ENCODE data around the gene ZFYVE1.
"Not testable (repeated sequence)": the region's sequence is repeated elsewhere in the genome, so short reads cannot be mapped to it uniquely, and the experiment has no call there.

ZFYVE1 gene

DNA sequence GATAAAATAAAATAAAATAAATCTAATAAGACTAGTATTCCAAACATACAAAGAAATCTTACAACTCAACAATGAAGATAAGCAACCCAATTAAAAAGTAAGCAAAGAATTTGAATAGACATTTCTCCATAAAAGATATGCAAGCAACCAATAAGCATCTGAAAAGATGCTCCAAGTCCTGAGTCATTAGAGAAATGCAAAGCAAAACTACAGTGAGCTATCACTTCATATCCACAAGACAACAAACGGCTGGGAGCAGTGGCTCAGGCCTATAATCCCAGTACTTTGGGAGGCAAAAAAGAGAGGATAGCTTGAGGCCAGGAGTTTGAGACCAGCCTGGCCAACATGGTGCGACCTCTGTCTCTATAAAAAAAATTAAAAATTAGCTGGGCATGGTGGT lies 26.8 kb downstream of the ZFYVE1 start:
- no peak for DNase-seq (ENCODE audit: low spot score)

DNA sequence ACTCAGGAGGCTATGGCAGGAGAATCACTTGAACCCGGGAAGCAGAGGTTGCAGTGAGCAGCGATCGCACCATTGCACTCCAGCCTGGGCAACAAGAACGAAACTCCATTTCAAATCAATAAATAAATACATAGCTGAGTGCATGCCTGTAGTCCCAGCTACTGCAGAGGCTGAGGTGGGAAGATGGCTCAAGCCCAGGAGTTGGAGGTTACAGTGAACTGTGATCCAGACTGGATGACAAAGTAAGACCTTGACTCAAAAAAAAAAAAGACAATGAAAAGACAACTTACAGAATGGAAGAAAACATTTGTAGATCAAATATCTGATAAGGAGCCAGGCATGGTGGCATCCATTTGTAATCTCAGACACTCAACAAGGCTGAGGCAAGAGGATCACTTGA lies 27.6 kb downstream of the ZFYVE1 start:
- DNase-seq (ENCODE audit: low spot score): no peak

DNA sequence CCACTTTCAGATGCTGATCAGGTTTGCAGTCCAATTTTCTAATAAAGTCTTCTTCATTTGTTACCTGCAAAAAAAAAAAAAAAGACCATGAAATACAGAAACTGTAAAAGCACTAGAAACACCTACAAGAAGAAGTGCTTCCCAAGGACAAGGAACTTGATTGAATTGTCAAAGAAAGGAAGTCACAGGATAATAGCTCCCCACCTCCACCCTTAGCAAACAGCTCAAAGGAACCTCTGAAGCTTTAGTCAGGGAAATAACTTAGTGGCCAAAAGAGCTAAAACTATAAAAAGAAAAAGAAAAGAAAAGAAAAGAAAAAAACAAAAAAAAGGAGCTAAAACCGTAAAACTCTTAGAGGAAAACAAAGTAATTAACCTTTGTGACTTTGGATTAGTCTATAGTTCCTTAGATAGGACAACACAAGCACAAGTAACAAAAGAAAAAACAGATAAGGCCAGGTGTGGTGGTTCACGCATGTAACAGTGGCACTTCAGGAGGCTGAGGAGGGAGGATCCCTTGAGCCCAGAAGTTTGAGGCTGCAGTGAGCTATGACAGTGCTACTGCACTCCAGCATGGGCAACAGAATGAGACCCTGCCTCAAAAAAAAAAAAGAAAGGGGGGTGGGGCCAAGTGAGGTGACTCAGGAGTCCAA lies 28.5 kb downstream of the ZFYVE1 start:
- no peak for DNase-seq (ENCODE audit: low spot score)

GRCh38 chr14:72996916-72997315 lies 30.0 kb downstream of the ZFYVE1 start:
- no peak for DNase-seq (ENCODE audit: low spot score)

DNA sequence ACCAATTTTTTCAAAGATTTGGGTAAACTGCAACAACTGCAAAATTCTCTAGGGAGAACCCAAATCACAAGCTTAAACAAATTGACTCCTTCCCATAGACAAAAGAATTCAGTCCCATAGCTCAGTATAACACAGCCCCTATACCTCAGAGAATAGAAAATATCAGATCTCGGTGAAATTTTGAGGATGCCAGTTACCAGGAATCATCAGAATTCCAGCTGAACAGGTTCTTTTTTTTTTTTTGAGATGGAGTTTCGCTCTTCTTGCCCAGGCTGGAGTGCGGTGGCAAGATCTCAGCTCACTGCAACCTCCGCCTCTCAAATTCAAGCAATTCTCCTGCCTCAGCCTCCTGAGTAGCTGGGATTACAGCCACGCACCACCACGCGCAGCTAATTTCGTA lies 36.7 kb downstream of the ZFYVE1 start:
- no peak for DNase-seq (ENCODE audit: low spot score)

DNA sequence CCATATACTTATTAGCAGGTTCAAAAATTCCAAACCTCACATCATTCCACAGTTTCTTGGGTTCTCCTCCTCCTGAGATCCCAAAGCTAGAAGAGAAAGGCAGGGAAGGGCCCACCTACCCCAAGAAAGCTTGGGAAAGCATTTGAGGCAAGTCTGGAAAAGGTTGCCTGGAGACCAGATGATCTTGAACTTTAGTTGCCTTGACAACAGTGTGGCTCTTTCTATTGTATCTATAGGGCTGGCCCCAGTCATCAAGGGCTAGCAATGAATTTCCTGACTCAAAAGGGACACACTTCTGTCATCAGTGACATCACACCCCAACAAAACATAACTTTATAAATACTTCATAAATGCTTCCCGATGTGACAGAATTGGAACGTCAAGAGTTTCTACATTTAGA lies 40.0 kb downstream of the ZFYVE1 start:
- DNase-seq (ENCODE audit: low spot score): no peak

DNA sequence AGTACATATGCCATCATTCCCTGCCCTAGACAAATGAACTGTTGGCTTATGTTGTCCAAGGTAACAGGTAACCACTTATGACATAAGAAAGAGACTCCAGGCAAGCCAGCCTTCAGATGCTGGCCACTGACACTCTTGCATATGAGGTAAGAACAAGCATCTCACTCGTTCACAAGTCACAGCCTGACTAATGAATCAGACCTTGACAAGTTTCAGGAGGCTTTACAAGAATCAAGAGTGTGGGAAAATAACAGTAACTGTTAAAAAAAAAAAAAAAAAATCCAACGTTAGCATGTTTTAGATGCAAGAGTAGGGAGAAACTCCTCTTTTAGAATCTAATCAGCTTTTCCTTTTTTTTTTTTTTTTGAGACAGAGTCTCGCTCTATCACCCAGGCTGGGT lies 40.7 kb downstream of the ZFYVE1 start:
- DNase-seq (ENCODE audit: low spot score): no peak

DNA sequence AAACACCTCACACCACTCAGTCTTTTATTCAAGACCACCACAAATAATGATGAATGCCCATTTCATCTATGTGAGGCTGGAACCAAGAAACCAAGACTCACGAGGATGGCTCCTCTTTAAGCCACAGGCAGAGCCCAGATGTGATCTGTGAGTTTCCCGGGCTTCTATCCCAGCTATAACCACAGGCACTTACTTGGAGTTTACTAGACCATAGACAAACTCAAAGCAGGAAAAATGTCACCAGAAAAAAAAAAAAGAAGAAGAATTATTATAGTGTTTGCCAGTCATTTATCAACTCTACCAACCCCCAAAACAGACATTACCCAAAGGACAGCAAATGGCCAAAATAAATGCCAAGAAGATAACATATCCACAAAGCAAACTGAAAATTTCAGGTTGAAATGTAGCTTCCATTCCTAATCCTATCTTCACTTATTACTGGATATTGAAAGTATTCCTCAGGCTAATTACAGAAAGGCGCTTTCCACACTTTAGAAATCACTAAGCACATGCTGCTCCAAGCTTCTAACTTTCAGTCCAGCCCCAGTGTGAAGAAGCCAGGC lies 44.7 kb downstream of the ZFYVE1 start:
- no peak for DNase-seq (ENCODE audit: low spot score)

- no peak for DNase-seq (ENCODE audit: low spot score)
Measured at GRCh38 chr14:72980863-72981262, 46.0 kb downstream of the ZFYVE1 start.

DNA sequence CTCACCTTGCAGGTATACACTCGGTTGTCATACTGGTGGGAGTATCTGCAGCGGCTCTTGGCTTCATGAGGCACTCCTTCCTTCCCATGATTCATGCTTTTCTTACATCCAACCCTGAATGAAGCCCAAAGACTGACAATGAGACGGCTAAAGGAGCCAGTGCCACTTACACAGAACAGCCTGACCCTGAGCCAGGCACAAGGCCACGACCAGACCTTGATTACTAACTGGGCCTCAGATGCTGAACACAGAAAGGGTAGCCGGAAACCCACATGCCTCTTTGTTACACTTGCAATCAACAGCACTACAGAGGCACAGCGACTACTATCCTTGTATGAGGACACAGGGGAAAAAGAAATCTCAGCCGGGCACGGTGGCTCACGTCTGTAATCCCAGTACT lies 48.0 kb downstream of the ZFYVE1 start:
- no peak for DNase-seq (ENCODE audit: low spot score)

GRCh38 chr14:72975770-72976169 lies 51.1 kb downstream of the ZFYVE1 start:
- no peak for DNase-seq (ENCODE audit: low spot score)

DNA sequence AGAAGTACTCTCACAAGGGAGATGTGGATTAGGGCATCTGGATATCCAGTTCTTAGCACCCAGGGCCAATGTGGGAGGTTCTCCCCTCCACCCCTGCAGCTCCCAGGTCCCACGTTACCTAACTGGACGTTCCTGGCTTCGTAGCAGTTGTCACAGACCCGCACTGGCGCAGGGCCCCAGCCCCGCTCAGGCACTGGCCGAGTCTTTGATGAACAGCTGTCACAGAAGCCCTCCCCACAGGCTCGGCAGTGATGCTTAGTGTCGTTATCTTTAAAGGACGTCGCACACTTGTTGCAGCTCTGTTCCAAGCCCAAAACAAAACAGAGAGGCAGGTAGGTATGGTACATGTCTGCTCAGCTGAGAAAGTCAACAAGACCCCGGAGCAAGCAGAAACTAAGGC lies 52.2 kb downstream of the ZFYVE1 start:
- DNase-seq (ENCODE audit: low spot score): no peak

DNA sequence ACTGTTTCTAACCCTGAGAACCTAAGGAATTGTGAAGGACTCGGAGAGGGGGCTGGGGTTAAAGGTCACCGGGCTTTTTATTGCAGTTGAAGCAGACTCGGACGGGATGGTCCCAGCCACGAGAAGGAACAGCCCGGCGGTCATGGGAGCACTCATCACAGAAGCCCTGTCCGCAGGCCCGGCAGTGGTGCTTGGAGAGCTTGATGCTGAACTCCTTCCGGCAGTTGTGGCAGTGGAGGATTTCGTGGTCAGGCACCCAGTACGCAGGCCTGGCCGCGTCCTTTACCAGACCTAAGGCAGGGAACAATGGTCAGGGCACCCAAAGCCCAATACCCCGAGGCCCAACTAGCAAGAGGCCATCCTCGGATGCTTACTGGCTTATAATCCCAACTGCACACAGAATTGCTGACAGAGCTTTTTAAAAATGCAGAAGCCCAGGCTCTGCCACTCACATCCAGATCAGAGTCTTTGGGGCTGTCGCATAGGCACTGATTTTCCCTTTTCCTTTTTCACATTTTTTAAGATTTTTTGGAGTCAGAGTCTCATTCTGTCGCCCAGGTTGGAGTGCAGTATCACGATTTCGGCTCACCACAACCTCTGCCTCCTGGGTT lies 56.0 kb downstream of the ZFYVE1 start:
- DNase-seq (ENCODE audit: low spot score): no peak

DNA sequence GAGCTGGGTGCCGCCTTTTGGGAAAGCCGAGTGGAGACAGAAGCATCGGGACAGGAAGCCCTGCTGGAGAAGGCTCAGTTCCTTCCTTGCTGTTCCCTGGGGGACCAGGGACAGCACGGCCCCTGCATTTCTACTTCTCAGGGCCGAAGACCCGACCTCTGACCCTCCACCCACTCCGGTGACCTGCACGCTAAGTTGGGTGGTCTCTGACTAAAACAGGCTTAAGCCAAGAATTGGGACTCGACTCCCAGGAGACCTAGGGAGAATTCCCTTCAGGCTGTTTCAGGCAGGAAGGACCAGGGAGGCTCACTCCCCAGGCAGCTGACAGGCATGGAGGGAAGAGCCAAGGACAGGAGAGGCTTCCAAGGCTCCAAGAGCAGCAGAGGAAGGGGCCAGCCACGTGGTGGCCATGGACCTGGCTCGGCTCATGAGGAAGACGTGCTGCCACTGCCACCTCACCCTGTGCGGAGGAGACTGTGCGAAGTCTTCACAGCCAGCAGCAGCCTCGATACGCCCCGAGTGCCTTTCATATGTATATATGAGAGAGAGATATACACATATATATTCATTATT lies 56.8 kb downstream of the ZFYVE1 start:
- DNase-seq (ENCODE audit: low spot score): no peak

GRCh38 chr14:72968316-72968715 lies 58.6 kb downstream of the ZFYVE1 start:
- DNase-seq (ENCODE audit: low spot score): no peak

DNA sequence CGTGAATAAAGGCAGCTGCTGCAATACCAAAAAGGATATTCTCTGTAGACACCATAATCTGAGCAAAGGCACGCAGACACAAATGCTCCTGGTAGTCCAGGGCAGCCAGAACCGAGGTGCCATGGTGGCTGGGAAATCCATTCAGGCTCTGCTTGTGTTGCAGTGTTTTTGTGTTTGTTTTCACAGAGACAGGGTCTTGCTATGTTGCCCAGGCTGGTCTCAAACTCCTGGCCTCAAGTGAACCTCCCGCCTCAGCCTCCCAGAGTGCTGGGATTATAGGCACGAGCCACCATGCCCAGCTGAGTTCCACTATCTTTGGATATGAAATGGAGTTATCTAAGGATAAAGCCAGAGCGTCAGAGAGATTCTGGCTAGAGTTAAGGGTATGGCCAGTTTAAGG lies 60.9 kb downstream of the ZFYVE1 start:
- DNase-seq (ENCODE audit: low spot score): no peak

- DNase-seq (ENCODE audit: low spot score): no peak
Measured at GRCh38 chr14:72965249-72965648, 61.7 kb downstream of the ZFYVE1 start.

DNA sequence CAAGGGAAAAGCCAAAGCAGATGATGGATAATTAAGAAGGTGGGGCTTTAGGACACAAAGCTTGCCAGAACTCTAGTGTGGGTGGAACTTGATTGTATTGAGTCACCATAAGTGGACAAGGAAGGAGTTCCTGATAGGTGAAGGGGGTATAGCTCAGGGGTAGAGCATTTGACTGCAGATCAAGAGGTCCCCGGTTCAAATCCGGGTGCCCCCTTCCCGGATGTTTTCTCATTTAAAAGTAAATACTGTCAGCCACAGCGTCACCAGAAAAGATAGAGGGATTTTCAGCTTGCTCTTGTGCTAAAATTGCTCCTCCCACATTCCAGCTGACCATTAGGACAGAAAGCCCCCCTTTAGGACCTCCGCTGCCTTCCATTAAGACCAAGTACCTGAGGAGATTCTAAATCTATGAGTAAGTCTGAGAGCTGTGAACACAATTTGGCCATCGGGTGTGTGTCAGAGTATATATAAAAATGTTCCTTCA lies 64.0 kb downstream of the ZFYVE1 start:
- DNase-seq (ENCODE audit: low spot score): no peak

- DNase-seq (ENCODE audit: low spot score): not testable (repeated sequence)
Measured at GRCh38 chr14:72962336-72962754, 64.6 kb downstream of the ZFYVE1 start.

DNA sequence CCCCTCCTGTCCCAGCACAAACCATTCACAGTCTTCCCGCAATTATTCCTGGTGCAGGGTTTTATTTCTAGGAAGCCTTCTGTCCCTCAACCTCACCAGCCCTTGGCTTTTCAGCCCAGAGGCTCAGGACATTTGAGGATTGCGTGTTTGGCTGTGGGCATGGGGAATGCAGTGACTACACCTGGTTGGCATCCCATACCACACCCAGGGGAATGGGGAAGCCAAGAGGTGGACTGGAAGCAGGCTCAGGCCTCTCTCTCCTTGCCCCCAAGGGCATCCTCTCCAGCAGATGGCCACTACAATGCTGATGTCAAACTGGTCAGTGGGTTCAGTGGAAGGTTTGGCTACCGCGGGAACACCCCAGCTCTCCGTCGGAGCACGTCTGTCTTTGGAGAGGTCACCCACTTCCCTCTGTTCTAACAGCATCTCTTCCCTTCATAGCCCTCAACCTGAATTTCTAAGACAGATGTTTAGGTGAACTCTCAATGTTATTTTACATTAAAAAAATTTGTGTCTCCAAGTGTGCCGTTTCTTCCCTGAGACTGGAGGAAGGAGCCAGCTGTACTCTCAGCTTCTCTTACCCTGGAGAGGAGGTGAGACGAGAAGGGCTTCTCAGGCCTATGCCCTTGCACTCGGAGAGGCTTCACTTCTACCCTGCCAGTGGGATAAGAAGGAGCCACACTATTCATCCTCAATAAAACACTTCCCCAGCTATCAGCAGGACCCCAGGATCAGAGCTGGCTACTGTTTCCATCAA lies 65.1 kb downstream of the ZFYVE1 start:
- DNase-seq (ENCODE audit: low spot score): no peak

- DNase-seq (ENCODE audit: low spot score): not testable (repeated sequence)
Measured at GRCh38 chr14:72961016-72961415, 65.9 kb downstream of the ZFYVE1 start.

- no peak for DNase-seq (ENCODE audit: low spot score)
Measured at GRCh38 chr14:72958548-72958947, 68.4 kb downstream of the ZFYVE1 start.

- DNase-seq (ENCODE audit: low spot score): no peak
Measured at GRCh38 chr14:72957213-72957612, 69.7 kb downstream of the ZFYVE1 start.
